ENCODE results near the gene TUBB3.
"Not testable (repeated sequence)": the region's sequence is repeated elsewhere in the genome, so short reads cannot be mapped to it uniquely, and the experiment has no call there.

Gene TUBB3

GRCh38 chr16:89918453-89919347 is 4.4 kb upstream of the TUBB3 start, which contains the start of gene MC1R:
MC1R (plus strand) TSS chr16:89918862; CDS start chr16:89919259, 397 bp downstream.
- DNase-seq: peak; percentile 28 to 67

GRCh38 chr16:89919535-89920406 is 3.4 kb upstream of the TUBB3 start:
- DNase-seq: no peak

- no peak for DNase-seq
These were observed 2.4 kb upstream of the TUBB3 start for GRCh38 chr16:89920723-89921122.

- no peak for DNase-seq
These were observed 1.9 kb upstream of the TUBB3 start for GRCh38 chr16:89921131-89921701.

- DNase-seq: no peak
These were observed 1.3 kb upstream of the TUBB3 start for GRCh38 chr16:89921702-89922476.

GRCh38 chr16:89922477-89922883 is 662 bp upstream of the TUBB3 start:
- DNase-seq: peak; percentile 57 to 58

- DNase-seq: peak; percentile 53 to 64
These were observed 626 bp downstream of the TUBB3 start for GRCh38 chr16:89923640-89924296.

- peak; percentile 95 for DNase-seq
These were observed 1.3 kb downstream of the TUBB3 start for GRCh38 chr16:89924297-89924924.

GRCh38 chr16:89924925-89925307 is 1.8 kb downstream of the TUBB3 start:
- peak; percentile 76 to 79 for DNase-seq

GRCh38 chr16:89925596-89926079 is 2.5 kb downstream of the TUBB3 start:
- DNase-seq: peak; percentile 49 to 58

- no peak for DNase-seq
These were observed 8.3 kb downstream of the TUBB3 start for GRCh38 chr16:89931305-89931896.

- no peak for DNase-seq
These were observed 8.8 kb downstream of the TUBB3 start for GRCh38 chr16:89931964-89932363.

GRCh38 chr16:89934019-89934418 is 10.9 kb downstream of the TUBB3 start:
- DNase-seq: not testable (repeated sequence)

GRCh38 chr16:89934611-89935553 is 11.7 kb downstream of the TUBB3 start:
- DNase-seq: no peak

- not testable (repeated sequence) for DNase-seq
These were observed 12.5 kb downstream of the TUBB3 start for GRCh38 chr16:89935620-89936019.

- no peak for DNase-seq
These were observed 12.9 kb downstream of the TUBB3 start for GRCh38 chr16:89936034-89936433.

- no peak for DNase-seq
These were observed 13.4 kb downstream of the TUBB3 start for GRCh38 chr16:89936508-89936907.

GRCh38 chr16:89936981-89937380 is 13.8 kb downstream of the TUBB3 start:
- no peak for DNase-seq

GRCh38 chr16:89938175-89938885 is 15.2 kb downstream of the TUBB3 start:
- DNase-seq: no peak
